NCI-H1417 treated with DMSO at 0.1 percent for 48 hours (cell line): ENCODE data around the gene KCNG2.
A peak's percentile ranks its signal among the peaks of the same experiment; 100 is the strongest.

ENCODE experiments used
- DNase-seq: peaks from one replicate; lab custom pipeline; 2025; lab: John Stamatoyannopoulos, UW

KCNG2 gene

GRCh38 chr18:79785831-79786230 lies 11.9 kb upstream of the KCNG2 start:
- no peak for DNase-seq

- no peak for DNase-seq
Measured at GRCh38 chr18:79786304-79786703, 11.4 kb upstream of the KCNG2 start.

- no peak for DNase-seq
Measured at GRCh38 chr18:79786786-79787526, 10.8 kb upstream of the KCNG2 start.

GRCh38 chr18:79787527-79787864 lies 10.2 kb upstream of the KCNG2 start:
- no peak for DNase-seq

- DNase-seq = no peak
Measured at GRCh38 chr18:79787865-79788733, 9.6 kb upstream of the KCNG2 start.

- no peak for DNase-seq
Measured at GRCh38 chr18:79788734-79789085, 9.0 kb upstream of the KCNG2 start.

GRCh38 chr18:79789091-79789891 lies 8.4 kb upstream of the KCNG2 start:
- DNase-seq = no peak

- peak; percentile 44 for DNase-seq
Measured at GRCh38 chr18:79789901-79790890, 7.5 kb upstream of the KCNG2 start.

- DNase-seq = no peak
Measured at GRCh38 chr18:79790996-79791972, 6.5 kb upstream of the KCNG2 start.

GRCh38 chr18:79792096-79792987 lies 5.4 kb upstream of the KCNG2 start:
- DNase-seq = no peak

- no peak for DNase-seq
Measured at GRCh38 chr18:79792988-79793355, 4.8 kb upstream of the KCNG2 start.

GRCh38 chr18:79794846-79795245 lies 2.9 kb upstream of the KCNG2 start:
- DNase-seq = no peak

- DNase-seq = no peak
Measured at GRCh38 chr18:79795446-79795845, 2.3 kb upstream of the KCNG2 start.

- no peak for DNase-seq
Measured at GRCh38 chr18:79796016-79796415, 1.7 kb upstream of the KCNG2 start.

GRCh38 chr18:79796531-79797405 lies 970 bp upstream of the KCNG2 start:
- no peak for DNase-seq

- no peak for DNase-seq
Measured at GRCh38 chr18:79798346-79798998, 734 bp downstream of the KCNG2 start.

GRCh38 chr18:79798999-79799370 lies 1.2 kb downstream of the KCNG2 start:
- no peak for DNase-seq
